MM.1S (cell line): Measurements from ENCODE around the gene MEAF6.

Source experiments
- DNase-seq: peaks from one replicate; pipeline ENCODE4 v3.0.0-alpha.2; 2015
- H2AFZ ChIP-seq: fragments of 300-600 bp; sonication (generic); 2 replicates; pipeline ENCODE4 v1.6.0; 2016; ENCODE audit warnings: antibody characterized with exemption, low read length
- H3F3A ChIP-seq: fragments of 300-600 bp; sonication (generic); 2 replicates; pipeline ENCODE4 v1.6.1; 2016; ENCODE audit warnings: mild to moderate bottlenecking, antibody characterized with exemption, low read length, moderate library complexity, mixed read lengths; ENCODE audit not compliant: insufficient read depth
- H3K27ac ChIP-seq: fragments of 300-600 bp; sonication (generic); 2 replicates; pipeline ENCODE4 v1.5.1; 2016; ENCODE audit warnings: mild to moderate bottlenecking, low read length
- H3K27me3 ChIP-seq: fragments of 300-600 bp; sonication (generic); replicated peaks from 2 replicates; pipeline ENCODE4 v1.6.0; 2016; ENCODE audit warnings: low read length; ENCODE audit not compliant: insufficient read depth
- H3K36me3 ChIP-seq: fragments of 300-600 bp; sonication (generic); replicated peaks from 2 replicates; pipeline ENCODE4 v1.6.1; 2016; ENCODE audit warnings: mild to moderate bottlenecking, low read length, mixed read lengths; ENCODE audit not compliant: insufficient read depth
- H3K4me1 ChIP-seq: fragments of 300-600 bp; sonication (generic); 2 replicates; pipeline ENCODE4 v1.6.1; 2016; ENCODE audit warnings: low read length, mixed read lengths
- H3K4me2 ChIP-seq: fragments of 300-600 bp; sonication (generic); 2 replicates; pipeline ENCODE4 v1.6.0; 2016; ENCODE audit warnings: low read depth, low read length
- H3K4me3 ChIP-seq: fragments of 300-600 bp; sonication (generic); 2 replicates; pipeline ENCODE4 v1.5.1; 2016; ENCODE audit warnings: low read length, mixed read lengths
- H3K79me2 ChIP-seq: fragments of 300-600 bp; sonication (generic); 2 replicates; pipeline ENCODE4 v1.6.1; 2016; ENCODE audit warnings: mixed run types, low read length, mixed read lengths
- H3K9ac ChIP-seq: fragments of 300-600 bp; sonication (generic); 2 replicates; pipeline ENCODE4 v1.6.1; 2016; ENCODE audit warnings: low read length, mixed read lengths
- H3K9me2 ChIP-seq: fragments of 300-600 bp; sonication (generic); replicated peaks from 2 replicates; pipeline ENCODE4 v1.6.1; 2016; ENCODE audit warnings: mild to moderate bottlenecking, low read length, mixed read lengths; ENCODE audit not compliant: insufficient read depth
- H3K9me3 ChIP-seq: fragments of 300-600 bp; sonication (generic); replicated peaks from 2 replicates; pipeline ENCODE4 v1.6.1; 2016; ENCODE audit warnings: mild to moderate bottlenecking, low read length, mixed read lengths; ENCODE audit not compliant: insufficient read depth
- H4K20me1 ChIP-seq: fragments of 300-600 bp; sonication (generic); 2 replicates; pipeline ENCODE4 v1.6.1; 2016; ENCODE audit warnings: mild to moderate bottlenecking, low read length, moderate library complexity, mixed read lengths; ENCODE audit not compliant: insufficient read depth
- CTCF ChIP-seq: fragments of 300-600 bp; sonication (generic); IDR thresholded peaks from 2 replicates; pipeline ENCODE4 v1.5.1; 2016; ENCODE audit warnings: antibody characterized with exemption, low read length, mixed read lengths
- EZH2 ChIP-seq: fragments of 300-600 bp; sonication (generic); optimal IDR thresholded peaks from 2 replicates; pipeline ENCODE3; 2017; ENCODE audit warnings: low read depth, mild to moderate bottlenecking, antibody characterized with exemption, low read length, mixed read lengths
- EZH2phosphoT487 ChIP-seq: fragments of 300-600 bp; sonication (generic); IDR thresholded peaks from 2 replicates; pipeline ENCODE4 v1.6.1; 2018; ENCODE audit warnings: antibody characterized with exemption, low read length

MEAF6 gene

DNA sequence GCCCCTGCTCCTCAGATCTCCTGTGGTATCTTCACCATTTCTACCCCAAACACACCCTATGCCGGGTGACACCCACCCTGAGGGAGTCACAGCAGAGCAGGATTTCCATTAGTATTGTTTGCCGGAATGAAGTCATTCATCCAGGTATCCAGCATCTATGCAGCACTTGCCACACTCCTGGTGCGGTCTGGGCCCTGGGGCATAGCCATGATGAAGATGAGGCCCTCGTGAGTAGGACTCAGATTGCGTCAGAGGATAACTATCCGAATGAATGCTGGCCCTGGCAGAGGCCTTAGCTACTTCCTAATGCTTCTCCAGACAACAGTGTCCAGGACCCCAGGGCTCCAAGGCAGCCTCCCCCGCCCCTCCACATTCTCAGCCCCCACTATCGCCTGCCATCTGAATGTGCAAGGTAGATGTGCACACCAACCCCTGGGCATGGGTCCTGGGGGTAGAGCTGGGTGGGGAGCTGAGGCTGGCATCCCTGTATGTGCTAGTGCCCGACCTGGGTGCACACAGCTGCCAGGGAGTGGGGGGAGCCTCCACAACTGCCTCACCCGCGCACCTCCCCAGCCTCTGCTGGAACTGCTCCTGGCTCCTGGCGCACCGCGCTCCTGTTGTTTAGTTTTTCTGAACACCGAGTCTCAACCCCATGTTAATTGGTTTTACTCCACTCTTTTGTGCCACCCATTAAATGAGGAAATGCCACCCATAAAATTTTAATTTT lies 65.7 kb downstream of the MEAF6 start:
- H2AFZ ChIP-seq, result no peak overlapping the region
- H3K9me3 ChIP-seq, result no peaks in the 10 kb centered on the region
- H3K9ac ChIP-seq, result no peak overlapping the region
- no peaks in the 10 kb centered on the region for H3K9me2 ChIP-seq
- H4K20me1 ChIP-seq, result no peaks in the 10 kb centered on the region
- H3K4me1 ChIP-seq, result no peaks in the 10 kb centered on the region
- H3F3A ChIP-seq, result no peaks in the 10 kb centered on the region
- no peak overlapping the region for H3K4me3 ChIP-seq
- TF ChIP-seq CTCF, result no peak
- TF ChIP-seq EZH2, result no peak
- TF ChIP-seq EZH2phosphoT487, result no peak
- no peak for DNase-seq
- H3K36me3 ChIP-seq, result no peaks in the 10 kb centered on the region
- no peak overlapping the region for H3K4me2 ChIP-seq
- peaks cover 10% of the 10 kb centered on the region; the same call in 1 of the 2 replicates for H3K27me3 ChIP-seq
- no peak overlapping the region for H3K27ac ChIP-seq
- no peaks in the 10 kb centered on the region for H3K79me2 ChIP-seq

- Histone ChIP-seq H4K20me1 (no peaks in the 10 kb centered on the region), H3K36me3 (no peaks in the 10 kb centered on the region), H3F3A (no peaks in the 10 kb centered on the region), H3K9me2 (no peaks in the 10 kb centered on the region), H3K4me2 (no peak overlapping the region), H3K4me1 (no peaks in the 10 kb centered on the region), H3K9ac (no peak overlapping the region), H3K27me3 (peaks cover 14% of the 10 kb centered on the region; the same call in 1 of the 2 replicates), H2AFZ (no peak overlapping the region), H3K4me3 (no peak overlapping the region), H3K79me2 (no peaks in the 10 kb centered on the region), H3K9me3 (no peaks in the 10 kb centered on the region), H3K27ac (no peak overlapping the region)
- TF ChIP-seq EZH2, result no peak
- no peak for TF ChIP-seq CTCF
- TF ChIP-seq EZH2phosphoT487, result no peak
- DNase-seq, result no peak
These were observed 66.4 kb downstream of the MEAF6 start for GRCh38 chr1:37448185-37448584.

GRCh38 chr1:37446874-37447273 lies 67.7 kb downstream of the MEAF6 start:
- DNase-seq, result no peak
- H3K27me3 ChIP-seq, result peaks cover 23% of the 10 kb centered on the region; the same call in 1 of the 2 replicates
- no peaks in the 10 kb centered on the region for H3K36me3 ChIP-seq
- no peak overlapping the region for H3K4me2 ChIP-seq
- H3K9me3 ChIP-seq, result no peaks in the 10 kb centered on the region
- no peaks in the 10 kb centered on the region for H3K4me1 ChIP-seq
- no peak overlapping the region for H3K4me3 ChIP-seq
- H3K9ac ChIP-seq, result no peak overlapping the region
- H3K27ac ChIP-seq, result no peak overlapping the region
- TF ChIP-seq EZH2 (no peak), CTCF (no peak), EZH2phosphoT487 (no peak)
- H4K20me1 ChIP-seq, result no peaks in the 10 kb centered on the region
- no peak overlapping the region for H2AFZ ChIP-seq
- H3K79me2 ChIP-seq, result no peaks in the 10 kb centered on the region
- H3F3A ChIP-seq, result no peaks in the 10 kb centered on the region
- H3K9me2 ChIP-seq, result no peaks in the 10 kb centered on the region
